Measurements from ENCODE around the gene GALNT18.

The GALNT18 gene

DNA sequence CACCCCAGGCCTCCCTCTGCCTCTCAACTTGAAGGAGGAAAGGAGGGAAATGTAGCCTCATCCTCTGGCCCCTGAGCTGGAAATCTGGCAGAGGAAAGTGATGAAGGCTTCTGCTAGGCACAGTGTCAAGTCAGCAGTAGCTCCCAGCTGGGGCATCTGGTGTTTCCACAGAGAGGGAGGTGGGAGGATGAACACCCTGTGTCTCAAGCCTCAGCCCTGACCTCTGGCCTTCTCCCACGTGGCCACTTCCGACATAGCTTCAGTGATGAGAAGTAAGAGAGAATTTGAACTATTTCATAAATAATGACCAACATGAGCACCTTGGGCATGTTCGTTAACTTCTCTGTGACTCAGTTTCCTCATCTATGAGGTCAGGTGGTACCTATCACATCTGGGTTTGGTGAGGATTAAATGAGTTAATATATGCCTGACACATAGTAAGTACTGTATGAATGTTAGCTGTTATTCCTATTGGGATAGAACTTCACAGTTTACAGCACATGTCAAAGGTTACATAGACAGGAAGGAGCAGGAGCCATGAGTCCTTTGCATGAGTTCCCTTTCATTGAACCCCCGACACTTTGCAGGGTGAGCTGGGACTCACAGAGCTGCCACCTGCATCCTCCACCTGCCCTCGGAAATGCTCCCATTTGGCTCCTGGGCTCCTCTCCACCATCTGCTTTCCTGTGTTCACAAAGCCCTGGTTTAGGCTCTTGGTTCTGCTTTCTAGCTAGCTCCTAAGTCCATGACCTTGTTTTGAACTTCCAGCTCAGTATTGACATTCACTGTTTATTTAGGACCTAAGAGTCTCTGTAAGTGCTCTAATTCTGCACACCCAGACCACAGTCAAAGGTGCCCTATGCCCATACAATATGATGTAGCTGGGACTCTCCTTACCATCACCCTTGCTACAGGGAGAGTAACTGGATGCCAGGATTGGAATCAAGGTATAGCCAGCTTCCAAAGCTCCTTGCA is 330.5 kb downstream of the GALNT18 start:
- peak; percentile 90 for DNase-seq

DNA sequence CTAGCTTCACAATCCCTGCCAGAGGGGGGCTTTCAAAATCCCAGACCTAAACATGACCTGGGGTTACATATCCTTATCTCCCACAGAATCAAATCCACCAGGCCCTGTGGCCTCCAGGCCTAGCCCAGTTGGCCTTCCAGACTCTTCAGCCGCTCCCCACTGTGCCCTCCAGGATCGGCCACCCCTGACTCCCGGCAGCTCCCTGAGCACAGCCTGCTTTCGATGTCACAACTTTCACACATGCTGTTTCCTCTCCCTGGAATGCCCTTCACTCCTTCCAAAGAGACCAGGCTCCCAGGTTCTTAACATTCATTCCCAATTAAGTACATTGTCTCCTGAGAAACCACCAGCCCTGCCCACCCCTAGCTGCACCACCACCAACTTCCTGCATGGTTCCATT is 331.5 kb downstream of the GALNT18 start:
- DNase-seq: no peak

DNA sequence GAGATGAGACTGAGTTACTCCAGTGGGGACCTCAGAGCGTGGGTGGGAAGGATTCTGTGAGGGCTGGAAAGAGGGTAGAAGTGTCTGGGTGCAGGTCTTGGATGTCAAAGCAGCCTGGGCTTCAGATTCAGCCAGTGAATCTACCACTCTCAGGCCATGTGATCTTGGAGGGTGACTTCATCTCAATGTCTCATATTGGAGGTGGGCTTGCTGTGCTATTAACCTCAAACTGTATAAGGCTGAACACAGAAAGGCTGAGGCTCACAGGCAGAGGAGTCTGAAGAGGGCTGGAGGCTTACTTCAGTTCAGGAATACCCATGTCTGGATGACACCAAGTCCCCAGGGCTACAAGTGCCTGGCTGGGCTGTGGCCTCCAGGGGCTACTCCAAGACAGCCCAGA is 332.1 kb downstream of the GALNT18 start:
- no peak for DNase-seq

DNA sequence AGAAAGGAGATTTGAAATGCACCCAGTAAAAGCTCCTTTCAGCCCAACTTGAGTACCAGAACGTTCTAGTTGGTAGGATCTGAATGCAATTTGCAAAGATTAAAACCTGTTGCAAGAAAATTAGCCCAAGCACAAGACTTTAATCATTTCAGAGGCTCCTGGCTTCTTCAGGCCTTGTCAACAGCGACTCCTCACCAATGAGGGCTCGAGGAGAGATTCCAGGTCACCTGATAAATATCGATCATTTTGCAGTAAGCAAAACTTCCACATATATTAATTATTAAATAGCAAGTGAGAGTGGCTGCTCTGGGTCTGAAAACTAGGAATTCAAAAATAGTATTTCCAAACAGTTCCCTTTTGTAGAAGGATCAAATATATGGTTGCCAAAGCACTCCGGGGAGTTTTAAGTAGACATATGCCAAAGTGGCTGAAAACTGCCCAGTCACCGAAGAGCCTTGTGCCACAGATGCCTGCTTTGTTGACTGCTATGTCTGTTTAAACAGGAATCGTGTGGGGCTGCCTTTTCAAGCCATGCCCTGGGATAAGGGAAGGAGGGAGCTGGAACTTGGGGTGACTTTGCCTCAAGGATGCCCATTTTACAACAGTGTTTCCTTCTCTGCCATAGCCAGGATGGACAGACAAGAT is 332.7 kb downstream of the GALNT18 start:
- DNase-seq: no peak

DNA sequence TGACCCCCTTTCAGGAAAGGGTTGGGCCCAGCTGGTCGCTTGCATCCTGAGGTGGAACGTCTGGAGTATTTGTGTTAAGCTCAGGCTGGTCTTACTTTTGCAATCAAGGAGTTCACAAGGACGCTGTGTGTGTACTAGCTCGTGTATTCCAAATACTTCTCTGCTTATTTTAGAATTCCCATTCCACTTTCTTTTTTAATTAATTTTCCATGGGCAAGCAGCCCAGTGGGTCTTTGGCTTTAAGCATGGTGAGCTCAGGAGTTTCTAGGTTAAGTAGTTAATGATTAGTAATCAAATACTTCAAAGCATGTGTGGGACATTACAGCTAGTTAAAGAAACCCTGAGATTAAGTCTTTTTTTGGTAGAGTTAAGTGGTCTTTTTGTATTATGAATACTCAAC is 337.3 kb downstream of the GALNT18 start:
- no peak for DNase-seq

DNA sequence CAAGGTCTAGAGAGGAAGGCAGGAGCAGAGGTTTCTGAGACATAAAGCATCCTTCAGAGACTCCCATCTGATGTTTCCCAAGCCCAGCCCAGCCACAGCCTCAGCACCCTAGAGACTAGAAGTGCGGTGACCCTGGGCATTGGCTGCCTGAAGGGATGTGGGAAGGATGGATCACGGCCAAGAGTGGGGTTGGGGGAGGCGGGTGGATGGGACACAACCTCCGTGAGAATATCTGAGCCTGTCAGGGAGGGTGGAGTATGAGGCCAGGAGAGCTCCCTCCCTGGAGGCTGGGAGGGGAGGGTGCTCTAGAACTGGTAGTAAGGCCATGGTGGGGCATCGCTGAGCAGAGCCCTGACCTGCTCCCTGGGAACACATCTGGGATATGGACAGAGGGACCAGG is 340.2 kb downstream of the GALNT18 start:
- no peak for DNase-seq

DNA sequence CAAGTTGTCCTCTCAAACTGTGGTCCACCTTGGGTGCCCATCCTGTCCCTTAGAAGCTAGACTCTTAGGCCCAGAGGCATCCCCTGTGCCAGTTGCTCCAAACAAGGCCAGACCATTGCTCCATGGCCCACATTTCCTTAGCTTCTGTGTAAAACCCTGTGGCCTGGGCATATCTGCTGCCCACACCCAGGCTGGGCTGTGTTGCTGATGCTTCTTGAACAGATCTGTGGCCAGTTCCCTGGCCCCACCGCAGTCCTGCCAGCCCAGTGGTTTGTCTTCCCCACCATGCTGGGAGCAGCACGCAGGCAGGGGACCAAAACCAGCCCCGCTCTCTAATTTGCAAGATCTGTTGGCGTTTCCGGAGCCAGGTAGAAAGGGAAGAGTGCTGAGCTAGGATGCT is 341.0 kb downstream of the GALNT18 start:
- no peak for DNase-seq

DNA sequence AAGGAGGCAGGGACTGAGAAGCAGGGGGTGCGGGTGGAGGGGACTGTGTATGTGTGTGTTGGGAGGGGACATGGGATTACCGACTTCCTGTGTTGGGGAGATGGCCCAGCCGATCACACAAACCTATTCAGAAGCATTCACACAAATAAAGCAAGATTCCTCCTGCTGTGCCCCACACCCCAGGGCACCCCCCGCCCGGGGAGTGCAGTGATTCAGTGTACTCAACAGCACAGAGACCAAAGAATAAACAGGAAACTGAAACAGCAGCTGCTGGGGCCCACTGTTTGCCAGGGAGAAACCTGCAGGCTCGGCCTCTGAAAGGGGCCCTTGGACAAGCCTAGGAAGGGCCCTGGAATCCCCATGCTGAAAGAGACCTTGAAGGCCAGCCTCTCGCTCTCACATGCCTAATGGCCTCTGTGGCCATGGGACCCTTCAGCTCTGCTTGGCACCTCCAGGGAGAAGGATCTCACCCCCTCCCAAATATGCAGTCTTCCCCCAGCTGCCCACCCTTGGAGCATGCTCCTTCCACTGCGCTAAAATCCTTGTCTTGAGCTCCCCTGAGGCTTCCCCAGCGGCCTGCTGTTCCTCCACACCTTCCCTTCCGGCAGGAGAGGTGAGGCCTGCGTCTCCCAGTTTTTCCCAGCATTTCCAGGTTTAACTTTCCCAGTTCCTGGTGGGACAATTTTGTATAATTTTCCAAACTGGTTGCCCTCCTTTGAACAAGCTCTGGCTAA is 341.7 kb downstream of the GALNT18 start:
- peak; percentile 68 for DNase-seq

DNA sequence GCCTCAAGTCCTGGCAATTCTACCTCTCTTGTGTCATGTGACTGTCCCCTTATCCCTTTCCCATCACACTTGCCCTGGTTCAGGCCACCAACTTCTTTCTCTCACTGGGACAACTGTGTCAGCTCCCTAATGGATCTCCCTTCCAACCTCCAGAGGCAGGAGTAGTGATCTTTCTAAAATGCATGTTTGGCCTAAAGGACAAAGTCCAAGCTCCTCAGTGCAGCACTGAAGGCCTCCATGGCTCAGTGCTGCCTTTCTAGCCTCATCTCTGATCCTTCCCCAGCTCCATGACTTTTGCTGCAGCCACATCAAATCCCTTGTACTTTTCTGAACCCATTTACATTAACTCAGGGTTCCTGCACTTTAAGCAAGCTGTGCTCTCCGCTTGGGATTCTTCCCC is 349.6 kb downstream of the GALNT18 start:
- DNase-seq: no peak

DNA sequence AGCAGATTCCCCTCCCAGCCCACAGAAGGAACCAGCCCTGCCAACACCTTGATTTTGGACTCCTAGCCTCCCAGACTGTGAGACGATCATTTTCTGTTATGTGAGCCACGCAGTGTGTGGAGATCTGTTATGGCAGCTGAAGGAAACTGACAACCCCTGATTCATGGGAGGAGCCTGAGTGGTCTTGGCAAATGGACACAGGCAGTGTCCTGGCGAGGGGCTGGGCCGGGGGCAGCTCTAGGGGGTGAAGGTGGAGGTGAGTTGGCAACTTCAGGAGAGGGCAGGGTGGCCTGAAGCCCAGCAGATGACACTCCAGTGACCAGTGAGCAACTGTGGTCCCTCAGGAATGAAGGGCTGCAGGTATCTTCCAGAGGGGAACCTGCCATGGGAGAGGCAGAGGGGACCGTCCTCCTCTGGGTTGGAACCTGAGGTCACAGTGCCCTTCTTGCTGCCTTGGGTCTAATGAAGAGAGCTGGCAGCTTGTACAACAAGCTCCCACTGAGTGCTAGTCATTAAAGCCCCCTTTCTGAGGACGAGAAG is 351.5 kb downstream of the GALNT18 start:
- DNase-seq: no peak

DNA sequence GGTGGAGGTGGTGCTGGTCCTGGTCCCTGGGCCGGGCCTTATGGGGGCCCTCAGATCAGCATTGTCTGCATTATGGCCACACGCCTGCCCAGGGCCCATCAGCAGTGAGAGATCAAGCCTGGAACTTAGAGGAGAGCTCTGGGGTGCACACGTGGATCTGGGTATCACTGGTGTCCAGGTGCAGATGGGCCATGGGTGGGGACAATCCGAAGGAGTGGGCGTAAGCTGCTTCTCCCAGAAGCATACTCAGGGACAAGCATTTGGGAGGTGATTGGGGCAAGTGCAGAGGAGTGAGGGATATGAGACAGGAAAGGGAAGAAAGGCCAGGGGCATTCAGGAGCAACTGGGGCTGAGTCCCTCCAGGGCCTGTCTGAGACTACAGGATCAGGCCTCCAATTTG is 353.1 kb downstream of the GALNT18 start:
- no peak for DNase-seq

DNA sequence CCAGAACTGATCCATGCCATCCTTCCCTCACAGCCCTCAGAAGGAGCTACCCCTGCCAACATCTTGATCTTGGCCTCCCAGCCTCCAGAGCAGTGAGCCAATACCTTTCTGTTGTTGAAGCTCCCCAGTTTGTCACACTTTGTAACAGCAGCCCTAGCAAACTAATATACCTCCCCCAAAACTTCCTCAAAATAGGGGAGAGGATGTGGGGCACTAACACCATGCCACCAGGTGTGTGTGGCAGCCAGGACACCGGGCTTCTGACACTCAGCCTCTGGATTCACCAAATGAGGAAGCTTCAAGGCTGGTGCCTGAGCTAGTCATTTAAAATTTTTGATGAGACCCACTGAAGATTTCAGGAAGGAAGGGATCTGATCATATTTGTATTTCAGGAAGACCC is 353.7 kb downstream of the GALNT18 start:
- no peak for DNase-seq

DNA sequence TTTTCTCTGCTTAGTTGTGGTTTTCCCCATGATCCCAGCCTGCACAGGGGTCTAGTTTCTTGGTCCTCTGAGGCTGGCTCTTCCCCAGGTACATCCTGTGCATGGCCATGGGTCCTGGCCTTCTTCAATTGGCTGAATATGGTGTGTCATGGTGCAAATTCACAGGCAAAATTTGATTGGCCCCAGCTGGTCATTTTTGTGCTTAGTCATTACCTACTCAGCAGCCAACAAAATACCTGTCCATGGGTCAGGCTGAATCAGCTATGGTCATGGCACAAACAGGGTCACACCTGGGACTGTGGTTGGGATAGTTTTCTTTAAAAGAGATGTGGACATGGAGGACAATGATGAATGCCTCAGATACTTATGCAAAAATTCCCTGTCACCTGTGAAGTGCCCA is 354.5 kb downstream of the GALNT18 start:
- DNase-seq: no peak

DNA sequence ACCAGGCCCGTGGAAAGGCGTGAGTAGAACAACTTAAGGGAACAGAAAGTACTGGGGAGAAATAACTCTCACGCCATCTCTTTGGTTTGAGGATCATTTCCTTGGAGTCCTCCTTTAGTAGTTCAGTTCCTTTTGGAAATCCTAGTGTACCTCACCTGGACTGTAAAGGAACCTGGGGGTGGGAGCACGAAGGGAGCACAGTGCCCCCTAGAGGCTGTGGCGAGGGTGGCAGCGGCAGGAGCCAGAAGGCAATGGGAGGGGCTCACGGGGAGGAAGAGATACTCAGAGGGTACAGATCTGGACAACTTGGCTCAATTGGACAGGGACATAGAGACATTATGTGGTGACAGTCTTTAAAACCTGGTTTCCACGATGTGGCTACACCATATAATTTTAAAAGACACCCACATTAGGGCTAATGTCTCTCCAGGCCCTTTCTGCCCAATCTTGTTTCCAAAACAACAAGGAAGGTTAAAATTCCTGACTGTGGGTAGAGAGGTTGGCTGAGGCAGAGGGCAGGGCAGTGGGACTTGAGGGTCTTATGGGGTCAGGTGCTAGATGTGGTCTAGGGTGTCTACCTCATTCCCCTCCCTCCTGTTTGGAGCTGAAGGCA is 355.7 kb downstream of the GALNT18 start:
- peak; percentile 60 for DNase-seq

DNA sequence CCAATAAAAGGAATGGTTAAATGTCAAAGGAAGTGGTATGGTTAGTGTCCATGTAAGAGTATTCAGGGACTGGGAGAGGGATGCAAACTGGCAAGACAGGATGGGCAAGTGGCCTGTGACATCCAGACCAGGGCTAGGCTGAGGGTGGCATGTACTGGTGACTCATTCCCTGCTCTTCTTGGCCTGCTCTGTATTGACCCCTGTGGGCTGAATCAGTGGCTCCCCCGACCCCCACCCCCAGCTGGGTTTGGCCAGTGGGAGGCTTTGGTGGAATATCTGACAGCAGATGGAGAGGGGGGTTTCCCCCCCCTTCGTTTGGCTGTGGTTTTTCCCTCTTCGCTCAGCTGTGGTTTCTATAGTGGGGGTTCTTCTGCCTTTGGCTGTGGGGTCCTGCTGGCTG is 356.5 kb downstream of the GALNT18 start:
- no peak for DNase-seq

DNA sequence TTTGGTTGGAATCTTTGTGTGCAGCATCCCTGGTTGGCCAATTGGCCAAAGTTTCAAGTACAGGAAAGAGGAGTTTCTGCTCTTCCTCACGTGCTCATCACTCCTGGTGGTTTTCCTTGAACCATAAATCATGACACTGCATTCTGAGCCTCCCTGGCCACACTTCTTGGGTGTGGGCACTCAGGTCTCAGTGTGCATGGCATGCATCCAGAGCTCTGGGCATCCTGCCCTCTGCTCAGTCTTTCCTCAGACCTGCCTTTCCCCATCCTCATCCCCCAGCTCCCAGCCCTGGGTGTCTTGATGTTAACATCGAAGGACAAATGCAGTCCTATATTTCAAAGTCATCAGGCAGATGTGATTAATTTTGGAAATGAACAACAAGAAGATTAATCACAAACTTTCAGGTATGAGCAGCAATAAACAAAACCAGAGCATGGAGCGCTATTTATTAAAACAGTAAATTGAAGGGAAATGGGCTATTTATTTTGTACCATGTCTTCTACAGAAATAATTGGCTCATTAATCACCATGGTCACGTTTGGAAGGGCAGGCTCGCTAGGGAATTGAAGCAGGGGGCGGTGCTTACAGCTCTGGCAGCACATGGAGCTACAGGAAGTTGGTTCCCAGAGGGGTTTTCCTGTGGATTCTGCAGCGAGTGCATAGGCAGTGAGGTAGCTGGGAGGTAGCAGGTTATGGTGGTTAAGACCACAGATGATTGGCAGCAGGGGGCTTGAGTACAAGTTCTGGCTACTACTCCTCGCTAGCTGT is 358.4 kb downstream of the GALNT18 start:
- peak; percentile 40 for DNase-seq

DNA sequence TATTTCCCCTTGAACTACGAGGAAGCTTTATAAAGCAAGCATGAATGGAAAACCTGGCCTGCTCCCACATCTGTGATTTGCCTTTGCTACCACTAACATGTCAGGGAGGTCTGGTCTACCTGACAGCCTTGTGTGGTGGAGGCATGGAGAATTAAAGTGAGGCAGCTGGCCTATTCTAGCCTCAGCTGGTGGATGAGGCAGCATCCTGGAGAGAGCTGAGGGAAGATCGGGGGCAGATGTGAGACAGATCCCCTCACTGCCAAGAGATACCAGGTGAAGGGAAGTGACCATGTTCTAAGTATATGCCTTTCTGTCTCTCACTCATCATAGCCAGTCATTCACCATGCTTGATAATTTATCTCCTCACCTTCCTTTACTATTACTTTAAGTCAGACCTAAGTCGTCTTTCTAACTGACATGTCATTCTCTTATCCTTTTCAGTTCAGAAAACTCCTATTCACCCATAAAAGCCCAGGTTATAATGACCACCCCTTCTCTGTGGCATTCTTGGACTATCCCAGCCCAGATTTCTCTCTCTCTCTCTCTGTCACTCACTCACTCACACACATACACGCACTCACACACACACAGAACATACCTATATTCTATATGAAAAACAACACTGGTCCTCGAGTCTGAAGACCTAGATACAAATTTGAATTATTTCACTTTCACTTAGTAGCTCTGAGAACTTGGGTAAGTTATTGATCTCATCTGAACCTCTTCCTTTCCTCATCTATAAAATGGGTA is 359.5 kb downstream of the GALNT18 start:
- no peak for DNase-seq

DNA sequence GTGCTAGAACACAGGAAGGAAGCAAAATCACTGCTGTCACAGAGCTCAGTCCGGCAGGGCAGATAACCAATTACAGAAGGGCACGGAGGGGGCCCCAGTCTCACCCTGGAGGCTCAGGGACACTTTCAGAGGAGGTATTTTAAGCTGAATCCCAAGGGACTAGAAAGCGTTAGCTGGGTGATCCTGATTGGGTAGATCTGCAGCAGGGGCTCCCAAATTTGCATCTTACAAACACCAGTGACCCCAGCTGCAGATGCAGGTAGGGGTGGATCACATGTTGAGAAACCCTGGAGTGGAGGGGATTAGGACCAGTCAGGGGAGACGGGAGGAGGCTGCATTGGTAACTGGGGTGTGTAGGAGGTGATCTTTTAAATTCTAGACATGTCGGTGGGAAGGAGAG is 360.2 kb downstream of the GALNT18 start:
- DNase-seq: no peak

DNA sequence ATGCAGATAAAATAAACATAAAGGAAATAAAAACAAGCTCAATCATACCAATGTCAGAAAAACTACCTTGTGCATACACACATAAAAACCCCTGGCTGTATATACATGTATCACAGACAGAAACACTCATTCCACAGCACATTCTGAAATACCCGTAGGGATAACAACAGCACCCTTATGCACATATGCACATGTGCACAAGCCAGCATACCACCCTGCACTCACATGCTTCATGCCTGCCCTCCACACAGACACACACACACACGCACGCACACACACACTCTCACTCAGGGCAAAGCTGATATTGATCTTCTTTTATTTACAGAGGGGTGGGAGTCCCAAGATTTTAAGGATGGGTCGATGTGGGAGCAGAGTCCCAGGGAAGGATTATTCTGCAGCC is 360.9 kb downstream of the GALNT18 start:
- DNase-seq: no peak

DNA sequence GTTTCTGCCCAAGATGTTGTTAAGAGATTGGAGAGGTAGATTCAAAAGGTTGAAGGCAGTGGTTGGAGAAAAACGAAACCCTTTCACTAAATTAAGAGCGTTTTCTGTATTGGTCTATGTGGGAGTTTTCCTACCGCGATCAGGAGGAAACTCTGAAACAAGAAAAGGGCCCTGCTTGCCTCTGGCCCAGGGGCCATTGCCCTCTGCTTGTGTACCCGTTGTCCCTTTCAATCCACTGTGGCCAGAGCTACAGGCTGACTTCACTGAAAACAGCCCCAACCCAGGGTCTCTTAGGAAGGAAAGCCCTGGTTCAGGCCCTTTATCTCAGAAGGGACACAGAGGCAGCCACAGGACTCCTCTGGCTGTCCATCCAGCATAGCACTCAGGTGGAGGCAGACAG is 367.8 kb downstream of the GALNT18 start:
- no peak for DNase-seq

DNA sequence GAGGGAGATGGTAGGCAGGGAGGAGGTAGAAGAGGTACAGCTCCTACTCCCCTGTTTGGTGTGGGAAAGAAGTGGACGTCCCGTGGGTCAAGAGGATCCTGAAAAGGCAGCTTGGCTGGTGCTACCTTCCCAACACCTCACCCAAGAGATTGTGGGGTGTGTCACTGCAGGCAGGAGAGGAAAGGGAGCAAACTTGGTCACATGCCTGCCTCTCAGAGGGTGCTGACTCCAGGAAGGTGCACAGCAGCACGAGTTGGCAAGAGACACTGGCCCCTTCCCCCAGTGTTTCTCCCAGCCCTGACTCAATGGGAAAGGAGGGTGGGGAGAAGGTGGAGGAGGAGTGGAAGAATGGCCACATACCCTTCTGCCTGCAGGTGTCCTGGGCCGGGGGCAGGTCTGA is 368.3 kb downstream of the GALNT18 start:
- peak; percentile 58 for DNase-seq
